Stimulated activated CD8-positive, alpha-beta memory T cell treated with anti-CD3 and anti-CD28 coated beads, Interleukin-7, amount 100 ng/mL, for 24 hours (primary cell): ENCODE measurements around the gene COQ8B.
A peak's percentile ranks its signal among the peaks of the same experiment; 100 is the strongest.

ENCODE experiments used
- DNase-seq: peaks from one replicate; pipeline ENCODE4 v3.0.0-alpha.2; 2020; ENCODE audit warnings: low read depth

COQ8B gene

DNA sequence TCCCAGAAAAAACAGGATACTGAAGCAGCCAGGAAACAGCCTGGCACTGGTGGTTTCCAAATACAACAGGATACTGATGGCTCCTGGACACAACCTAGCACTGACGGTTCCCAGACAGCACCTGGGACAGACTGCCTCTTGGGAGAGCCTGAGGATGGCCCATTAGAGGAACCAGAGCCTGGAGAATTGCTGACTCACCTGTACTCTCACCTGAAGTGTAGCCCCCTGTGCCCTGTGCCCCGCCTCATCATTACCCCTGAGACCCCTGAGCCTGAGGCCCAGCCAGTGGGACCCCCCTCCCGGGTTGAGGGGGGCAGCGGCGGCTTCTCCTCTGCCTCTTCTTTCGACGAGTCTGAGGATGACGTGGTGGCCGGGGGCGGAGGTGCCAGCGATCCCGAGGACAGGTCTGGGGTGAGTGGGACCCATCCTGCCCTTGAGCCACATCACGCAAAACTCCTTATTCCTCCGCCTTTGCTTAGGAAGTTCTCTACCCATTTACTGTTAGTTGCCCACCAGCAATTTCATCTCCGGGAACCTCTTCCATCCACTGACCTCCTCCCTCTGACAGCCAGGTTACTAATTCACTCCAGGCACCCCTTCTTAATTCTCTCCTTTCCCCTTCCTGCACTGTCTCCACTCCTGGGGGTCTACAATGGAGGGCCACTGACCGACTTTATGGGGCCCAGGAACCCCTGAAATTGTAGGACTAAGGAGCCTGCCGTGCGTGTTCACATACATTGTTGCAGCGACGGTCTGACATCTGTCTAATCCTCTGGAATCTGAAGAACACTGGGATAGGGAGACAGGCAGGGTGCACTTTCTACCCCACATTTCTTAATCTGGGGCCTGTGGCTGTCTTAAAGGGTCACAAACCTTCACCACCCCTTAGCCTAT is 1.4 kb upstream of the COQ8B start:
- DNase-seq, result no peak

GRCh38 chr19:40717325-40717879 is 716 bp upstream of the COQ8B start:
- no peak for DNase-seq

DNA sequence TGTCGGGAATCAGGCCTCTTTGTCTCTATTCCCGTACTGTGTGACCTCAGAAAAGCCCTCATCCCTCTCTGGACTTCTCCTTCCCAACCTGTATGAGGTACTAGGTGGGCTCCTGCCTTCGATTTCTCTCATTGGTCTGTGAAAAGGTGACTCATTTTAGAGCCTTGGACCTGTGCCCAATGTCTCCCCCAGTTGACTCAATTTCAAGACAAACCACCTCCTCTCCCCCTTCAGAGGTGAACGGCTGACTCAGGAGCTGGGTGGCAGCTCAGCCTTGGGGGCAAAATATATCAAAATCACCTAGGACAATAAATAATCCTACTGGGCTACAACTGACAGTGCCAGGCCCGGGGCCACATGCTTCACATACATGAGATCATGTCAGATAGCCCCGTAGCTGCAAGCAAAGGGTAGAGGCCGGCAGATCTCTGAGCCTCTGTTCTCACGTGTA is 630 bp downstream of the COQ8B start:
- DNase-seq, result no peak

DNA sequence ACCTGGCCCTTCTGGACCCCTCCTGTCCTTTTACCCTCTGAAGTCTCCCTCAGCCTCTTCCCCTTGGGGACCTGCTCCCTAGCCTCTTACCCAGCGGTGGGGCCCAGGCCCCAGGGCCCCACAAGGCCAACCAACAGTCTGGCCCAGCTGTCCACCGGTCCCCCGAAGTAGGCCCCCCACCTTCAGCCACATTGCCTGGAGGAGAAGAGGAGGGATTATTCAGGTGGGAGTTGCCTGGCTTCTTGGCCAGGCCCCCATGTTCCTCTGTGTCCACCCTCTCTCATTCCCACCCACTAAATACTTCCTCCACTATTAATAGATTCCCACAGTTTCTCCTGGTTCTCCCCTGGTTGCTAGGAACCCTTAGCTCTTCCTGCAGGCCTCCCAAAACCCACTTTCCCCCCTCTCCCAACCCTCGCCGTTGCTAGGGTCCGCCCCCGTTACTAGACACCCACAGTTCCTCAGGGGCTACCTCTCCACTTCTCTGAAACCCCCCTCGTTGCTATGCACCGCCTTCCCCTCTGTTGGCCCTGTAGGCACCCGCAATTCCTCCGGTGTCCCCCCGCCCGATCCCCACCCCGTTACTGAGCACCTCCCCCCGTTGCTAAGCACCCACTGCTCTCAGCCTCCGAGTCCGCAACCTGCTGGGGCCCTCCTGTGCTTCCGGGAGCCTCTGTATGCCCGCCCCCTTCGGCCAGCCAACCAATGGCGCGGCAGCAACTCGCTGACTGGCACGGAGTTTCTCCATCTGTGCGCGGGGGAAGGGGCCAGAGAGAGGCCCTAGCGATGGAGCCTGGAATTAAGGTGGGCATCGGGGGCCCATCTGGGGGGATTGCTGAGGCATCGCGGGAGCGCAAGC is 2.0 kb downstream of the COQ8B start:
- DNase-seq, result peak; percentile 86

DNA sequence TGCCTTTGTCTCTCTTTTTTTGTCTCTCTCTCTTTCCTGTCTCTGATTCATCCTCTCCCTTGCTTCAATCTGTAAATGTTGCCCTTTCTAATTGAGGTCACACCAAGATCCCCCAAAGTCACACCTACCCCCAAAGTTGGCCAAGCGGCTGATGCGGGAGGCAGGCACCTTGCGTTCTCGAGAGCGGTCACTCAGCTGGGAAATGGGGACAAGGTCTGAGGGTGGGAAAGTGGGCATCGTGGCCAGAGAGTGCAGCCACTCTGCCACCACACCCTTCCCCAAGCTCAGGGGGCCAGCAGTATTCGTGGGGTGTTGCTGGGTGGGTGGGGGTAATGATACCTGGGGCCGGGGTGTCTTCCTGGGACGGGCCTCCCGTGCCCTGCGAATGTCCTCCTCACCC is 2.7 kb downstream of the COQ8B start:
- DNase-seq, result no peak

GRCh38 chr19:40709817-40710216 is 6.9 kb downstream of the COQ8B start:
- no peak for DNase-seq

- no peak for DNase-seq
Observed at GRCh38 chr19:40707615-40708014, 9.1 kb downstream of the COQ8B start.

GRCh38 chr19:40705950-40706619 is 10.6 kb downstream of the COQ8B start:
- DNase-seq, result no peak

DNA sequence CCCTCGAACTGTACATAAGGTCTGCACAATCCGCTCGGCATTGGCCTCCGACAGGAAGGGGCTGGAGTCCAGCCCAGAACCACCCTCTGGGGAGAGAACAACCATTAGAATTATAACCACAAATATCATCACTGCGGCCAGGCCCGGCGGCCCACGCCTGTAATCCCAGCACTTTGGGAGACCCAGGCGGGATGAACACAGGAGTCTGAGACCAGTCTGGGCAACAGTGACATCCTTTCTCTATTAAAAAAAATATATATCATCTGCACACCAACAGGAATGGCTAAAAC is 11.4 kb downstream of the COQ8B start:
- no peak for DNase-seq

DNA sequence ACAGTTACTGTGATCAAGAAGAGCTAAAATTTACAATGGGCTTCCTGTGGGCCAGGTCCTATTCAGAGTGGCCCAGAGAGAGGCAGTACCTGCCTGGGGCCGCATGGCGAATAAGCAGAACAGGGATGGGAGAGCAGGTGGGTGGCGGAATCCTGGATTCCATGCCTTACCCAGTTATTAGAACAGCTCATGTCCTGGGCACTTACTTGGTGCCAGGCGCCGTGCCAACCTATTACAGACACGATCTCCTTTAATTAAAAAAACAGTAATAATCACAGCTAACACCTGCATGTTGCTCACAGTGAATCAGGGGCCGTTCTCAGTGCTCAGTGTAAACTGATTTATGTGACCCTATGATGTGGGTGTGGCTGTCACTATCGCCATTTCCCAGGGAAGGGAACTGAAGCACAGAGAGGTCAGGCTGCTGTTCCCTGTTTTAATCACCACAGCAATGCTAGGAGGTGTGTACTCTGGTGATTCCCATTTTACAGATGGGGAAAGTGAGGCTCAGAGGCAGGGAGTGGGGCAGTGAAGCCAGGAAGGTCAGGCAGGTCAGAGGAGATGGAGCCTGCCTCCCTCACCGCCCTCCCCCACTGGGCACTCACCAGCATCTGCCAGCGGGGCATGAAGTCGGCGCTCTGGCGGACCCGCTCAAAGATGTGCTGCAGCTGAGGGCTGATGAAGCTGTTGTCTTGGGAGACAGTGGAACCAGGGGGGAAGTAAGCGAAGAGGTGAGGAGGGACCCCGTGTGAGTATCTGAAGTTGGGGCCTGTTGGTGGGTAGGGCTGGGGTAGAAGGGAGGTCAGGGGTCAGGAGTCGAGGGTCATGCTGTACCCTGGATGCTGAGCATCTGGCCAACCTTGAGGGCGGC is 12.0 kb downstream of the COQ8B start:
- DNase-seq, result no peak

- DNase-seq, result no peak
Observed at GRCh38 chr19:40703029-40703755, 13.5 kb downstream of the COQ8B start.

GRCh38 chr19:40702337-40703012 is 14.2 kb downstream of the COQ8B start:
- no peak for DNase-seq

DNA sequence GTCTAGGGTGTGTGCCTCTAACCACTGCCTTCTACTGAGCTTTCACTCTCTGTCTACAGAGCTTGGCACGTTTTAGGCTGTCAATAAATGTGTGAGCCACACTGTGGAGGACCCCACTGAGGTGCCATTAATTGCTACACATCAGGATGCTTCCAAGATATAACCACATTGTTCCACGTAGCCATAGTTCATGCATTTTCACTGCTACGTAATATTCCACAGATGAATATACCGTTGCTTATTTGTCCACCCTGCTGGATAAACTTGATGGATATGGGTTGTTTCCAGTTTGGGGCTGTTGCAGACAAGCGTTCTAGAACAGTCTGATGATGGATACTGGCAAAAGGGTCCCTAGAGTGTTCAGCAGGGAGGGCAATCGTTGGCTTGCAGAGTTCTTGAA is 14.9 kb downstream of the COQ8B start:
- DNase-seq, result no peak

DNA sequence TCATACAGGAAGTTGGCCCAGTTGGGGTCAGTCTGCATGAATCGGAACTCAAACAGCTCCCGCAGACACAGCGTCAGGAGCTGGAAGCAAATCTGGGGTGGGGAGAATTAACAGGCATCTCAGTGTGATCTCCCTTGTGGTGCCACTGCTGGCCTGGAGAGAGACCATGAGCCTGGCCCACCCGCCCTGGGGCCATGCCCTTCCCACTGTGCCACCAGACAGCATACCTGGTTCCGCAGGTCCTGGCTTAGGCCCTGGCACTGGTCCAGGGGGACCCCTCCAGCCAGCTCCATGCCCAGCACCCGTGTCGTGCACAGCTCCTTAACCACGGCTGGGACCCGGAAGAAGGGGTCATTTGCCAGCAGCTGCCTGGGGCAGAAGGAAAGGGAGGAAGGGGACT is 16.6 kb downstream of the COQ8B start:
- no peak for DNase-seq

- no peak for DNase-seq
Observed at GRCh38 chr19:40697007-40697406, 19.7 kb downstream of the COQ8B start.

DNA sequence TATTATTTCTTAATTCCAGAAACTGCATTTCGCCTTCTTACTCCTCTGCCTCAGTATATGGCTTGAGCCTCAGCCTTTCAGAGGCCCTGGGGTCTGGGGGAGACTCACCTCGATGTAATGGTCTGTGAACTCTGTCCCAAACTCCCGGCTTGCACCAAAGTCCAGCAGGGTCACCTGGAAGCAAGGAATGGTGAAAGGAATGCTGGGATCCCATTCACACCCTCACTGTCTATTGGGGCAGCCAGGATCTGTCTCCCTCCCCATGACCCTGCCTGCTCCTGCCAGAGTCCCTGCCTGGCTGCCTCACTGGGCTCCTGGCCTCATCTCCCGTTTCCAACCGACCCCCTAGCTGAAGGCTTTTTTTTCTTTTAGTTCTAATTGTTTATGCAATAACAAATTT is 20.8 kb downstream of the COQ8B start:
- no peak for DNase-seq

DNA sequence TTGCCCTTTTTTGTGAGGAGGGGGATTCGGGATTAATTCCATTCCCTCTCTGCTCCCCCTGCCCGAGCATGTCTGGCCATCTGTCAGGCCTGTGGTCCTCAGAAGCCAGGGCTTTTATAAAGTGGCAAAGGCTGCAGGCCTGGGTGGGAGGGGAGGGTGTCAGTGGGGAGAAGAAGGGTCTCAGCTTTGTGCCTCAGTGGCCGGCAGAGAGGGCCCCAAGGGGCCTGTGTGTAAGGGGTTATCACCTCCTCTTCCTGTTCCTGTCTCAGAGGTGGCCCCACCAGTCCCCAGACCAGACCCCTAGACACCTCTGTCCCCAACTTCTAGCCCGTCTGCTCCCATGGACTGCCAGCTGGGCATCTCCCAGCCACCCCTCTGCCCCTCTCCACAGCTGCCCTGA is 22.8 kb downstream of the COQ8B start:
- DNase-seq, result no peak

DNA sequence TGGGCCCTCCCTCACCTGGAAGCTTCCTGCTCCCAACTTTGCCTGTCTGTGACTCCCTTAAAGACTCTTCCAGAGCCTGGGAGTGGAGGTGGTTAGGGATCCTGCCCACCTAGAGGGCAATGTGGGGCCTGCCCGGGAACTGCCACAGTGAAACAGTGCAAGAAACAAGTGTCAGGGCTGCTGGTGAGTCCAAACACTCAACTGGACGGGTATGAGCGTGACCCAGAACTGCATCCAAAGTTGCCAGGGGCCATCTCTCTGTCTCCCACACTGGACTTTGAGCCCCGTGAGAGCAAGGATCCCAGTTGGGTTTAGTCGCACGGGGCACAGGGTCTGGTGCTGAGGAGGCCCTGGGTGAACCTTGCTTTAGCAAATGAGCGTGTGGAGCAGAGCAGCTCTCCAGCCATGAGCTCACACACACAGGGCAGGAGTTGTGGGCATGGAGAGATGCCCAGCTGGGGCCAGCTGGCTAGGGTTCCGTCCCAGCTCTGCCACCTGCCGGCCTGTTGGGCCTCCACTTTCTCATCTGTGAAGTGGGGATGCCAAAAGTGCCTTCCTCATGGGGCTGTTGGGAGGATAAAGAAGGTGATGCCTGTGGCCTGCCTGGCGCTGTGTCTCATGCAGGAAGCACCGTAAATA is 23.4 kb downstream of the COQ8B start:
- no peak for DNase-seq

GRCh38 chr19:40692212-40692551 is 24.5 kb downstream of the COQ8B start:
- no peak for DNase-seq
